GM23248 (cell line): Measurements from ENCODE around the gene ADAMTSL3. TPM values are rescaled to one million over a fixed set of nuclear protein-coding genes. Genes with fewer than 3 reads are reported as not detected.

Experiments
- DNase-seq: peaks from one replicate; pipeline ENCODE4 v3.0.0-alpha.2; 2015
- H2AFZ ChIP-seq: fragments of 200-600 bp; sonication (generic); 2 replicates; pipeline ENCODE4 v1.6.1; 2016; ENCODE audit warnings: antibody characterized with exemption
- H3F3A ChIP-seq: fragments of 200-600 bp; sonication (generic); 2 replicates; pipeline ENCODE4 v1.6.1; 2016; ENCODE audit warnings: mild to moderate bottlenecking, antibody characterized with exemption, mixed run types; ENCODE audit not compliant: insufficient read depth
- H3K27ac ChIP-seq: fragments of 200-600 bp; sonication (generic); 2 replicates; pipeline ENCODE4 v1.5.1; 2016; ENCODE audit warnings: mild to moderate bottlenecking
- H3K27me3 ChIP-seq: fragments of 200-600 bp; sonication (generic); replicated peaks from 2 replicates; pipeline ENCODE4 v1.6.1; 2016; ENCODE audit warnings: mild to moderate bottlenecking; ENCODE audit not compliant: insufficient read depth
- H3K36me3 ChIP-seq: fragments of 200-600 bp; sonication (generic); 2 replicates; pipeline ENCODE4 v1.6.1; 2016; ENCODE audit warnings: low read depth, mild to moderate bottlenecking
- H3K4me1 ChIP-seq: fragments of 200-600 bp; sonication (generic); 2 replicates; pipeline ENCODE4 v1.6.1; 2016; ENCODE audit warnings: mild to moderate bottlenecking; ENCODE audit not compliant: insufficient read depth
- H3K4me2 ChIP-seq: fragments of 200-600 bp; sonication (generic); one replicate; pipeline ENCODE4 v1.6.1; 2016; ENCODE audit warnings: mild to moderate bottlenecking; ENCODE audit not compliant: unreplicated experiment
- H3K4me3 ChIP-seq: fragments of 200-600 bp; sonication (generic); 2 replicates; pipeline ENCODE4 v1.5.1; 2016; ENCODE audit warnings: mild to moderate bottlenecking
- H3K79me2 ChIP-seq: fragments of 200-600 bp; sonication (generic); 2 replicates; pipeline ENCODE4 v1.6.1; 2016; ENCODE audit warnings: mild to moderate bottlenecking; ENCODE audit not compliant: insufficient read depth
- H3K9ac ChIP-seq: fragments of 200-600 bp; sonication (generic); 2 replicates; pipeline ENCODE4 v1.6.1; 2016; ENCODE audit warnings: mild to moderate bottlenecking
- H3K9me2 ChIP-seq: fragments of 200-600 bp; sonication (generic); 2 replicates; pipeline ENCODE4 v1.6.1; 2016; ENCODE audit warnings: mixed run types, mild to moderate bottlenecking, moderate library complexity; ENCODE audit not compliant: insufficient read depth
- H3K9me3 ChIP-seq: fragments of 200-600 bp; sonication (generic); one replicate; pipeline ENCODE4 v1.6.1; 2017; ENCODE audit warnings: low read depth
- H4K20me1 ChIP-seq: fragments of 200-600 bp; sonication (generic); 2 replicates; pipeline ENCODE4 v1.6.0; 2016; ENCODE audit not compliant: insufficient read depth
- EZH2 ChIP-seq: fragments of 200-600 bp; sonication (generic); IDR thresholded peaks from 2 replicates; pipeline ENCODE4 v1.6.1; 2018; ENCODE audit warnings: antibody characterized with exemption, mild to moderate bottlenecking; ENCODE audit not compliant: insufficient read depth, poor library complexity, severe bottlenecking
- EZH2phosphoT487 ChIP-seq: fragments of 200-600 bp; sonication (generic); IDR thresholded peaks from 2 replicates; pipeline ENCODE4 v1.6.1; 2018; ENCODE audit warnings: antibody characterized with exemption, moderate library complexity, mild to moderate bottlenecking, low read depth; ENCODE audit not compliant: insufficient read depth
- WGBS, 2 experiments: methylation state at CpG; one replicate each; pipeline ENCODE4 v1.1.6; 2015 to 2017; ENCODE audit warnings: low lambda C conversion rate in 2 of 2, low coverage in 1 of 2; ENCODE audit errors: missing lambda C conversion rate in 2 of 2; 5-methylcytosine and 5-hydroxymethylcytosine counted together
- in situ Hi-C: fragments of 300-500 bp; cut with MboI; formaldehyde crosslinking; loops from 2 replicates; pipeline ENCODE4 v1.15.0; 2020
- polyA plus RNA-seq: library from polyadenylated mRNA; unstranded; fragments of >200 nt; fragmentation: Nextera tagmentation; extraction: Ambion mirVana; gene quantifications from 2 replicates; pipeline ENCODE4 v1.2.1, GENCODE V29; 2016
- total RNA-seq: library from RNA; depleted of rRNA; stranded (reverse); fragments of >200 nt; shearing (Covaris generic); gene quantifications from 2 replicates; pipeline ENCODE4 v1.2.3, GENCODE V29; 2014

Gene ADAMTSL3
- total and polyA plus RNA-seq, 2 experiments from 2014 or later: not detected

- in situ Hi-C loops: no loop called here
- Histone ChIP-seq H3K4me1 (no peaks in the 10 kb centered on the region), H3K27me3 (no peaks in the 10 kb centered on the region; the same call in 1 of the 2 replicates), H3K36me3 (no peaks in the 10 kb centered on the region), H3K9ac (no peak overlapping the region), H3K4me3 (no peak overlapping the region), H3K9me3 (no peaks in the 10 kb centered on the region), H3K79me2 (no peaks in the 10 kb centered on the region), H3K9me2 (no peaks in the 10 kb centered on the region), H3K27ac (no peak overlapping the region), H4K20me1 (no peaks in the 10 kb centered on the region), H3F3A (no peaks in the 10 kb centered on the region), H2AFZ (no peak overlapping the region), H3K4me2 (no peak overlapping the region)
- no peak for DNase-seq
- no peak for TF ChIP-seq EZH2phosphoT487
- TF ChIP-seq EZH2: no peak
These were observed 61.2 kb downstream of the ADAMTSL3 start for GRCh38 chr15:83714939-83715628.

- Histone ChIP-seq H3K4me2 (no peak overlapping the region), H3K27me3 (no peaks in the 10 kb centered on the region; the same call in 1 of the 2 replicates), H3K4me1 (no peaks in the 10 kb centered on the region), H3F3A (no peaks in the 10 kb centered on the region), H3K4me3 (no peak overlapping the region), H3K9me3 (no peaks in the 10 kb centered on the region), H3K36me3 (no peaks in the 10 kb centered on the region), H3K9me2 (no peaks in the 10 kb centered on the region), H2AFZ (no peak overlapping the region), H3K79me2 (no peaks in the 10 kb centered on the region), H4K20me1 (no peaks in the 10 kb centered on the region), H3K27ac (no peak overlapping the region), H3K9ac (no peak overlapping the region)
- WGBS, 2 experiments: 41 to 42% methylated on average over 3 of the region's 3 CpGs
- in situ Hi-C loops: no loop called here
- DNase-seq: no peak
- TF ChIP-seq EZH2 (no peak), EZH2phosphoT487 (no peak)
These were observed 62.7 kb downstream of the ADAMTSL3 start for GRCh38 chr15:83716605-83717004.

- Histone ChIP-seq H3K9me3 (no peaks in the 10 kb centered on the region), H3K9ac (no peak overlapping the region), H3K4me2 (no peak overlapping the region), H3K79me2 (no peaks in the 10 kb centered on the region), H3K27me3 (no peaks in the 10 kb centered on the region; the same call in 1 of the 2 replicates), H3K27ac (no peak overlapping the region), H3K9me2 (no peaks in the 10 kb centered on the region), H2AFZ (no peak overlapping the region), H3F3A (no peaks in the 10 kb centered on the region), H3K36me3 (no peaks in the 10 kb centered on the region), H4K20me1 (no peaks in the 10 kb centered on the region), H3K4me1 (no peaks in the 10 kb centered on the region), H3K4me3 (no peak overlapping the region)
- DNase-seq: no peak
- no peak for TF ChIP-seq EZH2
- no peak for TF ChIP-seq EZH2phosphoT487
- in situ Hi-C loops: no loop called here
These were observed 63.1 kb downstream of the ADAMTSL3 start for GRCh38 chr15:83717010-83717409.

- no peaks in the 10 kb centered on the region for H3K9me3 ChIP-seq
- H3F3A ChIP-seq: no peaks in the 10 kb centered on the region
- no peaks in the 10 kb centered on the region for H3K36me3 ChIP-seq
- no peaks in the 10 kb centered on the region; the same call in 1 of the 2 replicates for H3K27me3 ChIP-seq
- no peak overlapping the region for H3K27ac ChIP-seq
- H4K20me1 ChIP-seq: no peaks in the 10 kb centered on the region
- TF ChIP-seq EZH2phosphoT487: no peak
- TF ChIP-seq EZH2: no peak
- no peaks in the 10 kb centered on the region for H3K4me1 ChIP-seq
- no peak overlapping the region for H3K4me2 ChIP-seq
- no peak overlapping the region for H3K9ac ChIP-seq
- H3K79me2 ChIP-seq: no peaks in the 10 kb centered on the region
- no peak for DNase-seq
- H2AFZ ChIP-seq: no peak overlapping the region
- no peak overlapping the region for H3K4me3 ChIP-seq
- no peaks in the 10 kb centered on the region for H3K9me2 ChIP-seq
- 62 to 68% methylated on average over 2 of the region's 2 CpGs for WGBS, 2 experiments
- in situ Hi-C loops: no loop called here
These were observed 66.5 kb downstream of the ADAMTSL3 start for GRCh38 chr15:83720468-83720867.

GRCh38 chr15:83721031-83721430 lies 67.1 kb downstream of the ADAMTSL3 start:
- no peak for TF ChIP-seq EZH2
- no peak for TF ChIP-seq EZH2phosphoT487

More at GRCh38 chr15:83721031-83721430, 67.1 kb downstream of the ADAMTSL3 start:
- H3K4me2 ChIP-seq: no peak overlapping the region
- H3K4me1 ChIP-seq: no peaks in the 10 kb centered on the region
- no peaks in the 10 kb centered on the region for H4K20me1 ChIP-seq
- in situ Hi-C loops: no loop called here
- no peaks in the 10 kb centered on the region for H3F3A ChIP-seq
- no peak overlapping the region for H2AFZ ChIP-seq
- H3K4me3 ChIP-seq: no peak overlapping the region
- no peaks in the 10 kb centered on the region for H3K36me3 ChIP-seq
- no peaks in the 10 kb centered on the region for H3K9me2 ChIP-seq
- DNase-seq: no peak
- no peaks in the 10 kb centered on the region for H3K9me3 ChIP-seq
- H3K27me3 ChIP-seq: no peaks in the 10 kb centered on the region; the same call in 1 of the 2 replicates
- no peaks in the 10 kb centered on the region for H3K79me2 ChIP-seq
- no peak overlapping the region for H3K9ac ChIP-seq
- H3K27ac ChIP-seq: no peak overlapping the region
